HFFc6 (cell line): ENCODE results near the gene SLC35F2. TPM values are rescaled to one million over a fixed set of nuclear protein-coding genes. Genes with fewer than 3 reads are reported as not detected.
A peak's percentile ranks its signal among the peaks of the same experiment; 100 is the strongest.

ENCODE experiments used
- DNase-seq: peaks from one replicate; pipeline ENCODE4 v3.0.0-alpha.2; 2018
- H3K27ac Mint-ChIP-seq: 2 replicates; pipeline ENCODE4 v1.8.0; 2020; ENCODE audit warnings: mild to moderate bottlenecking, mixed read lengths
- H3K27me3 Mint-ChIP-seq: 2 replicates; pipeline ENCODE4 v1.8.0; 2021; ENCODE audit warnings: mild to moderate bottlenecking, moderate library complexity, mixed read lengths; ENCODE audit not compliant: insufficient read depth
- H3K36me3 Mint-ChIP-seq: 2 replicates; pipeline ENCODE4 v1.8.0; 2021; ENCODE audit warnings: low read depth, mixed read lengths
- H3K4me1 Mint-ChIP-seq: 2 replicates; pipeline ENCODE4 v1.8.0; 2020; ENCODE audit warnings: low read depth, mixed read lengths
- H3K4me3 Mint-ChIP-seq: 2 replicates; pipeline ENCODE4 v1.8.0; 2020; ENCODE audit warnings: mild to moderate bottlenecking, moderate library complexity, mixed read lengths
- H3K9me3 Mint-ChIP-seq: 2 replicates; pipeline ENCODE4 v1.8.0; 2020; ENCODE audit warnings: mild to moderate bottlenecking, mixed read lengths
- total RNA-seq, 6 experiments: library from RNA; stranded (reverse); fragmentation: NEBNext Ultra II Directional; extraction: Animal tissue kit (Norgen Biotek cat#: 25700); gene quantifications; 2 replicates in 1 of 6; 3 replicates in 5 of 6; pipeline ENCODE4 v1.2.3, GENCODE V29; 2021
- TF ChIP-seq, protein P1 (sequence below): fragments of 200-600 bp; sonication (generic); IDR thresholded peaks from 2 replicates; pipeline ENCODE4 v1.5.0; 2021; ENCODE audit warnings: antibody characterized with exemption, mild to moderate bottlenecking

Gene SLC35F2
- total RNA-seq, 6 experiments from 2014 or later, result 7.0 to 9.7 (median 7.7) TPM

DNA sequence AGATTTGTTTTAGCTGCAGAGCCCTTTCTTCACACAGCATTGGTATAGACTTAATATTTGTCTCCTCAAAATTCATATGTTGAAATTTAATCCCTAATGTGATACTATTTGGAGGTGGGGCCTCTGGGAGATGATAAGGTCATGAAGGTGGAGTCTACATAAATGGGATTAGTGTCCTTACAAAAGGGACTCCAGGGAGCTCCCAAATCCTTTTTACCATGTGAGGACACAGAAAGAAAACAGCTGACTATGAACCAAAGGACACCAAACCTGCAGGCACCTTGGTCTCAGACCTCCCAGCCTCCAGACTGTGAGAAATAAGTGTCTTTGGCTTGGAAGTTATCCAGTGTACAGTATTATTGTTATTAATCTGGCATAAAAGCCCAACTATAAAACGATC is 10.2 kb downstream of the SLC35F2 start:
- no peaks in the 10 kb centered on the region for H3K36me3 Mint-ChIP-seq
- H3K4me3 Mint-ChIP-seq, result no peak overlapping the region
- peaks cover 12% of the 10 kb centered on the region for H3K4me1 Mint-ChIP-seq
- no peaks in the 10 kb centered on the region for H3K9me3 Mint-ChIP-seq
- no peak for DNase-seq
- TF ChIP-seq, protein P1, sequence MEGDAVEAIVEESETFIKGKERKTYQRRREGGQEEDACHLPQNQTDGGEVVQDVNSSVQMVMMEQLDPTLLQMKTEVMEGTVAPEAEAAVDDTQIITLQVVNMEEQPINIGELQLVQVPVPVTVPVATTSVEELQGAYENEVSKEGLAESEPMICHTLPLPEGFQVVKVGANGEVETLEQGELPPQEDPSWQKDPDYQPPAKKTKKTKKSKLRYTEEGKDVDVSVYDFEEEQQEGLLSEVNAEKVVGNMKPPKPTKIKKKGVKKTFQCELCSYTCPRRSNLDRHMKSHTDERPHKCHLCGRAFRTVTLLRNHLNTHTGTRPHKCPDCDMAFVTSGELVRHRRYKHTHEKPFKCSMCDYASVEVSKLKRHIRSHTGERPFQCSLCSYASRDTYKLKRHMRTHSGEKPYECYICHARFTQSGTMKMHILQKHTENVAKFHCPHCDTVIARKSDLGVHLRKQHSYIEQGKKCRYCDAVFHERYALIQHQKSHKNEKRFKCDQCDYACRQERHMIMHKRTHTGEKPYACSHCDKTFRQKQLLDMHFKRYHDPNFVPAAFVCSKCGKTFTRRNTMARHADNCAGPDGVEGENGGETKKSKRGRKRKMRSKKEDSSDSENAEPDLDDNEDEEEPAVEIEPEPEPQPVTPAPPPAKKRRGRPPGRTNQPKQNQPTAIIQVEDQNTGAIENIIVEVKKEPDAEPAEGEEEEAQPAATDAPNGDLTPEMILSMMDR, result no peak
- H3K27ac Mint-ChIP-seq, result no peak overlapping the region
- H3K27me3 Mint-ChIP-seq, result no peaks in the 10 kb centered on the region; the same call in 1 of the 2 replicates

DNA sequence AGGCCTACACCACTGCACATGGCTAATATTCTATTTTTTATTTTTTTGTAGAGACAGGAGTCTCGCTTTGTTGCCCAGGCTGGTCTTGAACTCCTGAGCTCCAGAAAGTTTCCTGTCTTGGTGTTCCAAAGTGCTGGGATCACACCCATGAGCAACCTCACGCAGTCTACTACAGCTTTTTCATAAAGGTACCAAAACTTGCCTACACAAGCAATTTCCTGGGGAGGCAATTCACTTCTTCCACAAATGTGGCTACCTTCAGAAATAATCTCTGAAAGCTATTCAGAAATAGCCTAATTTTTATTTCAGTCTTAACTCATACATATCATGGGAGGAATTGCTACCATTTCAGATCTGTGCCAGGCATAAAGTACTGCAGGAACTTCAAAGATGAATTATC is 11.4 kb downstream of the SLC35F2 start:
- H3K4me3 Mint-ChIP-seq, result no peak overlapping the region
- TF ChIP-seq, protein P1, result no peak
- no peak overlapping the region for H3K27ac Mint-ChIP-seq
- no peak for DNase-seq
- H3K4me1 Mint-ChIP-seq, result peaks cover 20% of the 10 kb centered on the region
- no peaks in the 10 kb centered on the region for H3K9me3 Mint-ChIP-seq
- no peaks in the 10 kb centered on the region for H3K36me3 Mint-ChIP-seq
- no peaks in the 10 kb centered on the region; the same call in 1 of the 2 replicates for H3K27me3 Mint-ChIP-seq

DNA sequence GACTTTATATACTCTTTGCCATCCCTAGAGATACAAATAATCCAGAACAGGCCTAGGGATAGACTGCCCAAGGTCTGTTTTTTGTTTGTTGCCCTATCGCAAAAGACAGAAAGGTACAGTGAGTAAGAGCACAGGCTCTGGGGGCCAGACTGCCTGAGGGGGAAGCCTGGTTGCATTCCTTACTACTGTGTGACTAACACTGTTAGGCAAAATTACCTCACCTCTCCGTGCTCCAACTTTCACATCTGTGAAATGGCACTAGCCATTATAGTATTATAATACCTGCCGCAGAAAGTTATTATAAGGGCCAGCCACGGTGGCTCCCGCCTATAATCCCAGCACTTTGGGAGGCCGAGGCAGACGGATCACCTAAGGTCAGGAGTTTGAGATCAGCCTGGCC is 14.5 kb downstream of the SLC35F2 start:
- DNase-seq, result peak; percentile 43
- Mint-ChIP-seq H3K4me1 (peaks cover 41% of the 10 kb centered on the region), H3K9me3 (no peaks in the 10 kb centered on the region), H3K27me3 (no peaks in the 10 kb centered on the region; the same call in 1 of the 2 replicates), H3K36me3 (no peaks in the 10 kb centered on the region), H3K4me3 (no peak overlapping the region), H3K27ac (no peak overlapping the region)
- TF ChIP-seq, protein P1, result no peak

DNA sequence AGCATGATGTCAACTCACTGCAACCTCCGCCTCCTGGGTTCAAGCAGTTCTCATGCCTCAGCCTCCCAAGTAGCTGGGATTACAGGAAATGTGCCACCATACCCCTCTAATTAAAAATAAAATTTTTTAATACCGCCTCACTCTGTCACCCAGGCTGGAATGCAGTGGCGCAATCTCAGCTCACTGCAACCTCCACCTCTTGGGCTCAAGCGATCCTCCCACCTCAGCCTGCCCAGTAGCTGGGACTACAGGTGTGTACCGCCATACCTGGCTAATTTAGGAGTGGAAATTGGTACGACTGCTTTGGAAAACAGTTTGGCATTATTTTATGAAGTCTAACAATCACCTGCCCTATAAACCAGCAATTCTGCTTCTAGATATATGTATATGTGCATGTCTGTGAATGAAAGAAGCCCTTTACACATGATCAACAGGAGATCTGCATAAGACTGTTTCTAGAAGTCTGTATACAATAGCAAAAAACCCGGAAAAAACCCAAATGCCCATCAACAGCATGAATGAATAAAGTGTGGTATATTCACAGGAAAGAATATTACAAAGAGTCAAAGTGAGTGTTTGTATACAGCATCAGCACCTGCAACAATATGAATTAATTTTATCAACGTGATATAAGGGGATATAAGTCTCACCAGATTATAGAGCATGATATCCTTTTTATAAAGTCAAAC is 16.0 kb downstream of the SLC35F2 start:
- TF ChIP-seq, protein P1, result no peak
- H3K4me1 Mint-ChIP-seq, result peaks cover 41% of the 10 kb centered on the region
- no peaks in the 10 kb centered on the region; the same call in 1 of the 2 replicates for H3K27me3 Mint-ChIP-seq
- H3K9me3 Mint-ChIP-seq, result no peaks in the 10 kb centered on the region
- no peak for DNase-seq
- H3K36me3 Mint-ChIP-seq, result no peaks in the 10 kb centered on the region
- H3K27ac Mint-ChIP-seq, result no peak overlapping the region
- no peak overlapping the region for H3K4me3 Mint-ChIP-seq

DNA sequence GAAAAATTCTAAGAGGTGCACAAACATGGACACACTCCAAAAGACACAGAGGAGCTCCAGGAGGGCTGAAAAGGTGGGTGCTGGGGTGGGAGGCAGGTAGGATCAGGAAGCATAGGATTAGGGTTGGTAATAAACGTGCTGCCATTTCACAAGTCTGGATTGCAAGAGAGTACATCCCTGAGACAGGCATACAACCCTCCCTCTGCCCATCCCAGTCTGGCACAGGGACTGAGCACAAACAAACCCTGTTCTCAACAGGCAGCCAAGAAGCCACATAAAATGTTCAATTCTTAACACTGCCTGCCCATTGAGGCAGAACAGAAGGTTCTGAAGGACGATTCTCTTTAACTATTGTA is 18.5 kb downstream of the SLC35F2 start:
- H3K27ac Mint-ChIP-seq, result peak overlapping the region; percentile 87

More for the DNA sequence above, 18.5 kb downstream of the SLC35F2 start:
- peaks cover 38% of the 10 kb centered on the region for H3K4me1 Mint-ChIP-seq
- H3K4me3 Mint-ChIP-seq, result peak overlapping the region; percentile 63
- no peaks in the 10 kb centered on the region for H3K9me3 Mint-ChIP-seq
- TF ChIP-seq, protein P1, result no peak
- no peak for DNase-seq
- H3K36me3 Mint-ChIP-seq, result no peaks in the 10 kb centered on the region
- no peaks in the 10 kb centered on the region; the same call in 1 of the 2 replicates for H3K27me3 Mint-ChIP-seq
